NB4 (cell line): ENCODE measurements around the gene RMP24.

ENCODE experiments used
- DNase-seq: peaks from one replicate; pipeline ENCODE4 v3.0.0; 2010; ENCODE audit warnings: low read depth
- H3K4me3 ChIP-seq: one replicate; pipeline ENCODE4 v1.5.1; 2011; ENCODE audit warnings: mild to moderate bottlenecking, low read depth, low read length, moderate library complexity
- MYC ChIP-seq: IDR thresholded peaks from 2 replicates; pipeline ENCODE4 v1.6.1; 2011; ENCODE audit warnings: low read depth, low read length
- POLR2A ChIP-seq: IDR thresholded peaks from 2 replicates; pipeline ENCODE4 v1.6.1; 2011; ENCODE audit warnings: mild to moderate bottlenecking; ENCODE audit not compliant: insufficient read length; ENCODE audit errors: extremely low read depth
- TF ChIP-seq, protein P1 (sequence below): IDR thresholded peaks from 2 replicates; pipeline ENCODE4 v1.6.1; 2011; ENCODE audit warnings: low read depth, low read length
- TF ChIP-seq, protein P2 (sequence below): IDR thresholded peaks from one replicate; pipeline ENCODE4 v1.5.1; 2012; ENCODE audit warnings: low read depth, low read length

RMP24 gene

DNA sequence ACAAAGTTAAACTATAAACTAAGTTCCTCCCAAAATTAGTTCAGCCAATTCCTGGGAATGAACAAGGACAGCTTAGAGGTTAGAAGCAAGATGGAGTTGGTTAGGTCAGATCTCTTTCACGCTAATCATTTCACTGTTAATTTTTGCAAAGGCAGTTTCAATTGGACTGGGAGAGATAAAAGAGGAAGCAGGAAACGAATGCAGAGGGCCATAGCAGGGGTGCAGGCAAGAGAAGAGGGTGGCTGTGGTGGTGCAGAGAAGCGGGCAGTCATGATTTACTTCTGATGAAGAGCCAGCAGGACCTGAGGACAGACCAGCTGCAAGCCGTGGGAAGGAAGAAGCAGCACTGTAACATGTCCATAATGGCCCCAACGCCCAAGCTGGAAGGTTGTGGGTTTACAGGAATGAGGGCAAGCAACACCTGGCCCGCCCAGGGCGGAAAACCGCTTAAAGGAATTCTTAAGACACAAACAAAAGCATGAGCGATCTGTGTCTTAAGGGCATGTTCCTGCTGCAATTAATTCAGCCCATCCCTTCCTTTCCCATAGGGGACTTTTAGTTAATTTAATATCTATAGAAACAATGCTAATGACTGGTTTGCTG lies 4.1 kb upstream of the RMP24 start:
- DNase-seq, result peak; percentile 32
- TF ChIP-seq, protein P1, sequence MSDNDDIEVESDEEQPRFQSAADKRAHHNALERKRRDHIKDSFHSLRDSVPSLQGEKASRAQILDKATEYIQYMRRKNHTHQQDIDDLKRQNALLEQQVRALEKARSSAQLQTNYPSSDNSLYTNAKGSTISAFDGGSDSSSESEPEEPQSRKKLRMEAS, result no peak
- TF ChIP-seq, protein P2, sequence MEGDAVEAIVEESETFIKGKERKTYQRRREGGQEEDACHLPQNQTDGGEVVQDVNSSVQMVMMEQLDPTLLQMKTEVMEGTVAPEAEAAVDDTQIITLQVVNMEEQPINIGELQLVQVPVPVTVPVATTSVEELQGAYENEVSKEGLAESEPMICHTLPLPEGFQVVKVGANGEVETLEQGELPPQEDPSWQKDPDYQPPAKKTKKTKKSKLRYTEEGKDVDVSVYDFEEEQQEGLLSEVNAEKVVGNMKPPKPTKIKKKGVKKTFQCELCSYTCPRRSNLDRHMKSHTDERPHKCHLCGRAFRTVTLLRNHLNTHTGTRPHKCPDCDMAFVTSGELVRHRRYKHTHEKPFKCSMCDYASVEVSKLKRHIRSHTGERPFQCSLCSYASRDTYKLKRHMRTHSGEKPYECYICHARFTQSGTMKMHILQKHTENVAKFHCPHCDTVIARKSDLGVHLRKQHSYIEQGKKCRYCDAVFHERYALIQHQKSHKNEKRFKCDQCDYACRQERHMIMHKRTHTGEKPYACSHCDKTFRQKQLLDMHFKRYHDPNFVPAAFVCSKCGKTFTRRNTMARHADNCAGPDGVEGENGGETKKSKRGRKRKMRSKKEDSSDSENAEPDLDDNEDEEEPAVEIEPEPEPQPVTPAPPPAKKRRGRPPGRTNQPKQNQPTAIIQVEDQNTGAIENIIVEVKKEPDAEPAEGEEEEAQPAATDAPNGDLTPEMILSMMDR, result no peak
- TF ChIP-seq MYC (no peak), POLR2A (no peak)
- no peak overlapping the region for H3K4me3 ChIP-seq

DNA sequence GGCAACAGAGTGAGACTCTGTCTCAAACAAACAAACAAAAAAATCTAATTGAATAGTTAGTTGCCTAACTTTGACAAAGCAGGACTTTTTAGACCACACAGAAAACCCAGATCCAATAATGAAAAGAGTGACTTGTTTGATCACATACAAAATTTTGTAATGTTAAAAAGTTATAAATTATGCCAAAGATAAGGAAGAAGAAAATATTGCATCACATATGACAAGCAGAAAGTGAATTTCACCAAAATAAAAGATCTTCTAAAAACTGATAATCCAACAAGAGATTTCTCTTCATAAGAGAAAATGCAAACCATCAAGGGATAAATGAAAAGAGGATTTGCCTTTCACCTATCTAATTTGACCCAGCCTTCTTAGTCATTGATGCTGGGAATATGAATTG lies 2.8 kb upstream of the RMP24 start:
- DNase-seq, result no peak
- H3K4me3 ChIP-seq, result no peak overlapping the region
- TF ChIP-seq, protein P1, result no peak
- no peak for TF ChIP-seq MYC
- TF ChIP-seq POLR2A, result no peak
- TF ChIP-seq, protein P2, result no peak

DNA sequence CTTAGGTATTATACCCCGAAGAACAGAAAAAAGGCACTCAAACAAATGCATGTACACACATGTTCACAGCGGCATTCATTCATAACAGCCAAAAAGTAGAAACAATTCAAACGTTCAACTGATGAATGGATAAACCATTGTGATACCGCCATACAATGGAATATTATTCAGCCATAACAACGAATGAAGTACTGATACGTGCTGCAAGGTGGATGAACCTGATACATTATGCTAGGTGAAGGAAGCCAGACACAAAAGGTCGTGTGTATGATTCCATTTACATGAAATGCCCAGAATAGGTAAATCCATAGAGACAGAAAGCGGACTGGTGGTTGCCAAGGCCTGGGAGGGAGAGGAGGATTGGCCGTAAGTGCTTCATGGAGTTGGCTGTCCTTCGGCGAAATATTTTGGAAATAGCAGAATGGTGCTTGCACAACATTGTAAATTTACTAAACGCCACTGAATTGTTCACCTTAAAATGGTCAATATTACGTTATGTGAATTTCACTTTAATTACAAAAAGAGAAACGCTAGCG lies 750 bp upstream of the RMP24 start:
- peak overlapping the region; percentile 93 for H3K4me3 ChIP-seq
- DNase-seq, result no peak
- TF ChIP-seq MYC (no peak), POLR2A (no peak)
- TF ChIP-seq, protein P2, result no peak
- TF ChIP-seq, protein P1, result no peak

DNA sequence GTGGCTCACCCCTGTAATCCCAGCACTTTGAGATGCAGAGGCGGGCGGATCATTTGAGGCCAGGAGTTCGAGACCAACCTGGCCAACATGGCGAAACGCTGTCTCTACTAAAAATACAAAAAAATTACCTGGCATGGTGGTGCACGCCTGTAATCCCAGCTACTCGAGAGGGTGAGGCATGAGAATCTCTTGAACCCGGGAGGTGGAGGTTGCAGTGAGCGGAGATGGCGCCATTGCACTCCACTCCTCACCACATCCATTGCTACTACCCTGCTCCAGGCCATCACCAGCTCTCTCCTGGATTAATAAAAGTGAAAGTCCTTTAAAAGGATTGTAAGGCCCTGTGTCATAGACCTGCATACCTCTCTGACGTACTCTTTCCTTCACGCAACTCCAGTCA lies 1.2 kb downstream of the RMP24 start:
- peak overlapping the region; percentile 79 for H3K4me3 ChIP-seq
- DNase-seq, result no peak
- TF ChIP-seq, protein P1, result no peak
- no peak for TF ChIP-seq POLR2A
- TF ChIP-seq MYC, result no peak
- TF ChIP-seq, protein P2, result no peak

DNA sequence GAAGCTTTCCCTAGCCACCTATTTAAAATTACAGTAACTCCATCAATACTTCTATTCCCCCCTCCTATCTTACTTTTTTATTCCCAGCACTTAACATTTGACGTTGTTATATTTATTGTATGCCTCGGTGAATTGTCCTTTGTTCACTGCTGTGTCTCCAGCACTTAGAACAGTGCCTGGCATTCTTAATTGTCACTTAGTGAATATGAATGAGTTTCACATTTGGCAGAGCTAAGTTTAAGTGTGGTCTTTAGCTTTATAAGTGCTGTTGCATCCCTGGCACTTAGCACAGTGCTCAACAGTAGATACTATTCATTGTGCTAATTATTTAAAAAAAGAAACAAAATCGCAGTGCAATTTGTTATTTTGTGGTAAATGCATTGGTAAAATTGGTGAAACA lies 1.7 kb downstream of the RMP24 start:
- peak overlapping the region; percentile 79 for H3K4me3 ChIP-seq
- no peak for DNase-seq
- TF ChIP-seq, protein P1, result no peak
- TF ChIP-seq, protein P2, result no peak
- no peak for TF ChIP-seq MYC
- TF ChIP-seq POLR2A, result no peak

DNA sequence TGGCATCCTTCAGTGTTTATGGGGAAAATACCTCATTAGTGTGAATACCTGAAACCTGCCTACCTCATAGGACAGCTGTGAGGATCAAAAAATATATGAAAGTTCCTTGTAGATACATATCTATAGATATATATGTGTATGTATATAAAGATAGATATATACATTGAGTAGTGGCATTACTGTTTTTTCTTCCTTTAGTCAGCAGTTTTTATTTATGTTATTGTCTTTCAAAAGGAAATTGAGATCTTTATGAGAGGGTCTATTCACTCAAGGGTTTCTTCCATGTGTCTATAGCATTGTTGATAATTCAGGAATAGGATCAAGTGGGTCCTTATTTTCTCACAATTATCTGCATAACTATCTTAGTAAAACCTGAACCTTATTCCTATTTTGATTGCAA lies 6.6 kb downstream of the RMP24 start:
- TF ChIP-seq POLR2A, result no peak
- TF ChIP-seq, protein P1, result no peak
- no peak for TF ChIP-seq MYC
- TF ChIP-seq, protein P2, result no peak
- no peak for DNase-seq
- no peak overlapping the region for H3K4me3 ChIP-seq
